Dendritic cell treated with granulocyte-macrophage colony-stimulating factor and Interleukin-4, amounts not matched to agents 40 ng/mL and 50 ng/mL, for 4 days (primary cell): ENCODE measurements around the gene ASTN2.
"Not testable (repeated sequence)": the region's sequence is repeated elsewhere in the genome, so short reads cannot be mapped to it uniquely, and the experiment has no call there.

Experiments used
- H3K27ac Mint-ChIP-seq: one replicate; pipeline ENCODE4 v1.8.0; 2022; ENCODE audit warnings: mild to moderate bottlenecking, mixed read lengths
- H3K27me3 Mint-ChIP-seq: one replicate; pipeline ENCODE4 v1.8.0; 2022; ENCODE audit warnings: mild to moderate bottlenecking, mixed read lengths
- H3K36me3 Mint-ChIP-seq: one replicate; pipeline ENCODE4 v1.8.0; 2022; ENCODE audit warnings: low read depth, mixed read lengths
- H3K4me1 Mint-ChIP-seq: one replicate; pipeline ENCODE4 v1.8.0; 2022; ENCODE audit warnings: low read depth, mixed read lengths
- H3K4me3 Mint-ChIP-seq: one replicate; pipeline ENCODE4 v1.8.0; 2022; ENCODE audit warnings: mild to moderate bottlenecking, moderate library complexity, mixed read lengths
- H3K9me3 Mint-ChIP-seq: one replicate; pipeline ENCODE4 v1.8.0; 2022; ENCODE audit warnings: mixed read lengths
- intact Hi-C: fragments of 100-400 bp; cut with micrococcal nuclease; formaldehyde crosslinking; loops from one replicate; pipeline ENCODE4 v1.15.0; 2022

Gene ASTN2

GRCh38 chr9:116697887-116698286, 717.0 kb downstream of the ASTN2 start:
- Mint-ChIP-seq H3K9me3 (no peaks in the 10 kb centered on the region), H3K27me3 (no peaks in the 10 kb centered on the region), H3K36me3 (peaks cover 29% of the 10 kb centered on the region), H3K4me3 (no peak overlapping the region), H3K27ac (no peak overlapping the region), H3K4me1 (peaks cover 19% of the 10 kb centered on the region)
- intact Hi-C loops, result no loop called here

- Mint-ChIP-seq H3K36me3 (peaks cover 29% of the 10 kb centered on the region), H3K27me3 (no peaks in the 10 kb centered on the region), H3K4me3 (no peak overlapping the region), H3K9me3 (no peaks in the 10 kb centered on the region), H3K4me1 (peaks cover 23% of the 10 kb centered on the region), H3K27ac (no peak overlapping the region)
- intact Hi-C loops, result no loop called here
Measured at GRCh38 chr9:116697362-116697761, 717.5 kb downstream of the ASTN2 start.

- H3K36me3 Mint-ChIP-seq, result peaks cover 29% of the 10 kb centered on the region
- no peak overlapping the region for H3K4me3 Mint-ChIP-seq
- H3K27me3 Mint-ChIP-seq, result no peaks in the 10 kb centered on the region
- no peaks in the 10 kb centered on the region for H3K9me3 Mint-ChIP-seq
- H3K4me1 Mint-ChIP-seq, result peaks cover 25% of the 10 kb centered on the region
- intact Hi-C loops, result no loop called here
- H3K27ac Mint-ChIP-seq, result peak overlapping the region; percentile 1
Measured at GRCh38 chr9:116695438-116695837, 719.4 kb downstream of the ASTN2 start.

GRCh38 chr9:116694785-116695291, 720.0 kb downstream of the ASTN2 start:
- intact Hi-C loops, result no loop called here
- H3K27ac Mint-ChIP-seq, result no peak overlapping the region
- no peak overlapping the region for H3K4me3 Mint-ChIP-seq
- H3K9me3 Mint-ChIP-seq, result no peaks in the 10 kb centered on the region
- H3K4me1 Mint-ChIP-seq, result peaks cover 25% of the 10 kb centered on the region
- peaks cover 24% of the 10 kb centered on the region for H3K36me3 Mint-ChIP-seq
- H3K27me3 Mint-ChIP-seq, result no peaks in the 10 kb centered on the region

- Mint-ChIP-seq H3K4me3 (no peak overlapping the region), H3K27ac (no peak overlapping the region), H3K27me3 (no peaks in the 10 kb centered on the region), H3K4me1 (peaks cover 39% of the 10 kb centered on the region), H3K36me3 (peaks cover 9% of the 10 kb centered on the region), H3K9me3 (no peaks in the 10 kb centered on the region)
- intact Hi-C loops, result no loop called here
Measured at GRCh38 chr9:116693233-116693731, 721.6 kb downstream of the ASTN2 start.

- H3K9me3 Mint-ChIP-seq, result no peaks in the 10 kb centered on the region
- H3K36me3 Mint-ChIP-seq, result peaks cover 3% of the 10 kb centered on the region
- peaks cover 6% of the 10 kb centered on the region for H3K27me3 Mint-ChIP-seq
- H3K4me1 Mint-ChIP-seq, result peaks cover 46% of the 10 kb centered on the region
- intact Hi-C loops, result no loop called here
- H3K27ac Mint-ChIP-seq, result no peak overlapping the region
- no peak overlapping the region for H3K4me3 Mint-ChIP-seq
Measured at GRCh38 chr9:116692616-116693015, 722.2 kb downstream of the ASTN2 start.

- H3K36me3 Mint-ChIP-seq, result peaks cover 6% of the 10 kb centered on the region
- peaks cover 11% of the 10 kb centered on the region for H3K27me3 Mint-ChIP-seq
- H3K9me3 Mint-ChIP-seq, result no peaks in the 10 kb centered on the region
- H3K4me1 Mint-ChIP-seq, result peaks cover 49% of the 10 kb centered on the region
- intact Hi-C loops, result no loop called here
- no peak overlapping the region for H3K4me3 Mint-ChIP-seq
- no peak overlapping the region for H3K27ac Mint-ChIP-seq
Measured at GRCh38 chr9:116691607-116692006, 723.2 kb downstream of the ASTN2 start.

- H3K27ac Mint-ChIP-seq, H3K36me3 Mint-ChIP-seq: not testable (repeated sequence)
- peaks cover 45% of the 10 kb centered on the region for H3K4me1 Mint-ChIP-seq
Measured at GRCh38 chr9:116690805-116691204, 724.1 kb downstream of the ASTN2 start.

GRCh38 chr9:116689486-116690032, 725.3 kb downstream of the ASTN2 start:
- H3K27ac Mint-ChIP-seq, result no peak overlapping the region
- intact Hi-C loops, result no loop called here
- H3K4me3 Mint-ChIP-seq, result no peak overlapping the region
- no peaks in the 10 kb centered on the region for H3K9me3 Mint-ChIP-seq
- peaks cover 6% of the 10 kb centered on the region for H3K36me3 Mint-ChIP-seq
- H3K27me3 Mint-ChIP-seq, result peaks cover 19% of the 10 kb centered on the region
- H3K4me1 Mint-ChIP-seq, result peaks cover 36% of the 10 kb centered on the region

More at GRCh38 chr9:116690805-116691204, 724.1 kb downstream of the ASTN2 start:
- intact Hi-C loops, H3K9me3 Mint-ChIP-seq, H3K4me3 Mint-ChIP-seq: not testable (repeated sequence)
- peaks cover 15% of the 10 kb centered on the region for H3K27me3 Mint-ChIP-seq

- Mint-ChIP-seq H3K27ac (no peak overlapping the region), H3K36me3 (peaks cover 6% of the 10 kb centered on the region), H3K9me3 (no peaks in the 10 kb centered on the region), H3K4me1 (peaks cover 36% of the 10 kb centered on the region), H3K27me3 (peaks cover 19% of the 10 kb centered on the region), H3K4me3 (no peak overlapping the region)
- intact Hi-C loops, result no loop called here
Measured at GRCh38 chr9:116688806-116689485, 725.9 kb downstream of the ASTN2 start.

- Mint-ChIP-seq H3K4me1 (peaks cover 30% of the 10 kb centered on the region), H3K27me3 (peaks cover 19% of the 10 kb centered on the region)
- intact Hi-C loops, result no loop called here
Measured at GRCh38 chr9:116687754-116688135, 727.1 kb downstream of the ASTN2 start.

GRCh38 chr9:116687074-116687753, 727.6 kb downstream of the ASTN2 start, which contains the start of gene TRIM32:
TSS of gene TRIM32 (plus strand) at chr9:116687305. CDS start at chr9:116697743, 10,438 bp downstream.
- Mint-ChIP-seq H3K27me3 (peaks cover 19% of the 10 kb centered on the region), H3K9me3 (no peaks in the 10 kb centered on the region), H3K4me1 (peaks cover 25% of the 10 kb centered on the region), H3K27ac (peak within 1 kb of the TSS; percentile 78), H3K4me3 (peak within 1 kb of the TSS; percentile 88), H3K36me3 (peaks cover 6% of the 10 kb centered on the region)
- intact Hi-C loops, result no loop called here

More at GRCh38 chr9:116687754-116688135, 727.1 kb downstream of the ASTN2 start:
- H3K36me3 Mint-ChIP-seq, result peaks cover 6% of the 10 kb centered on the region
- H3K4me3 Mint-ChIP-seq, result peak overlapping the region; percentile 88
- no peaks in the 10 kb centered on the region for H3K9me3 Mint-ChIP-seq
- peak overlapping the region; percentile 78 for H3K27ac Mint-ChIP-seq

GRCh38 chr9:116686693-116687073, 728.2 kb downstream of the ASTN2 start:
- H3K4me1 Mint-ChIP-seq, result peaks cover 25% of the 10 kb centered on the region

GRCh38 chr9:116686135-116686534, 728.7 kb downstream of the ASTN2 start:
- Mint-ChIP-seq H3K27me3 (peaks cover 19% of the 10 kb centered on the region), H3K27ac (no peak overlapping the region), H3K4me1 (peaks cover 25% of the 10 kb centered on the region), H3K9me3 (no peaks in the 10 kb centered on the region), H3K4me3 (no peak overlapping the region), H3K36me3 (peaks cover 6% of the 10 kb centered on the region)
- intact Hi-C loops, result no loop called here

More at GRCh38 chr9:116686693-116687073, 728.2 kb downstream of the ASTN2 start:
- intact Hi-C loops, result no loop called here
- H3K27me3 Mint-ChIP-seq, result peaks cover 19% of the 10 kb centered on the region
- peak overlapping the region; percentile 88 for H3K4me3 Mint-ChIP-seq
- H3K36me3 Mint-ChIP-seq, result peaks cover 6% of the 10 kb centered on the region
- peak overlapping the region; percentile 78 for H3K27ac Mint-ChIP-seq
- H3K9me3 Mint-ChIP-seq, result no peaks in the 10 kb centered on the region
